ENCODE data around the gene FLYWCH2. TPM values are rescaled to one million over a fixed set of nuclear protein-coding genes. Genes with fewer than 3 reads are reported as not detected.

FLYWCH2 gene
- total and polyA plus RNA-seq, 9 of the 15 experiments (the other 6 are each of a cell fraction or from before 2014, with no cell fraction given) = 0.70 to 55.5 (median 7.6) TPM

- TF ChIP-seq, protein P1, sequence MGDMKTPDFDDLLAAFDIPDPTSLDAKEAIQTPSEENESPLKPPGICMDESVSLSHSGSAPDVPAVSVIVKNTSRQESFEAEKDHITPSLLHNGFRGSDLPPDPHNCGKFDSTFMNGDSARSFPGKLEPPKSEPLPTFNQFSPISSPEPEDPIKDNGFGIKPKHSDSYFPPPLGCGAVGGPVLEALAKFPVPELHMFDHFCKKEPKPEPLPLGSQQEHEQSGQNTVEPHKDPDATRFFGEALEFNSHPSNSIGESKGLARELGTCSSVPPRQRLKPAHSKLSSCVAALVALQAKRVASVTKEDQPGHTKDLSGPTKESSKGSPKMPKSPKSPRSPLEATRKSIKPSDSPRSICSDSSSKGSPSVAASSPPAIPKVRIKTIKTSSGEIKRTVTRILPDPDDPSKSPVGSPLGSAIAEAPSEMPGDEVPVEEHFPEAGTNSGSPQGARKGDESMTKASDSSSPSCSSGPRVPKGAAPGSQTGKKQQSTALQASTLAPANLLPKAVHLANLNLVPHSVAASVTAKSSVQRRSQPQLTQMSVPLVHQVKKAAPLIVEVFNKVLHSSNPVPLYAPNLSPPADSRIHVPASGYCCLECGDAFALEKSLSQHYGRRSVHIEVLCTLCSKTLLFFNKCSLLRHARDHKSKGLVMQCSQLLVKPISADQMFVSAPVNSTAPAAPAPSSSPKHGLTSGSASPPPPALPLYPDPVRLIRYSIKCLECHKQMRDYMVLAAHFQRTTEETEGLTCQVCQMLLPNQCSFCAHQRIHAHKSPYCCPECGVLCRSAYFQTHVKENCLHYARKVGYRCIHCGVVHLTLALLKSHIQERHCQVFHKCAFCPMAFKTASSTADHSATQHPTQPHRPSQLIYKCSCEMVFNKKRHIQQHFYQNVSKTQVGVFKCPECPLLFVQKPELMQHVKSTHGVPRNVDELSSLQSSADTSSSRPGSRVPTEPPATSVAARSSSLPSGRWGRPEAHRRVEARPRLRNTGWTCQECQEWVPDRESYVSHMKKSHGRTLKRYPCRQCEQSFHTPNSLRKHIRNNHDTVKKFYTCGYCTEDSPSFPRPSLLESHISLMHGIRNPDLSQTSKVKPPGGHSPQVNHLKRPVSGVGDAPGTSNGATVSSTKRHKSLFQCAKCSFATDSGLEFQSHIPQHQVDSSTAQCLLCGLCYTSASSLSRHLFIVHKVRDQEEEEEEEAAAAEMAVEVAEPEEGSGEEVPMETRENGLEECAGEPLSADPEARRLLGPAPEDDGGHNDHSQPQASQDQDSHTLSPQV (IDR thresholded peaks at IDR 0.05) = no peak
- no peak; the same call in 1 of the 2 replicates for TF ChIP-seq PML (IDR thresholded peaks at IDR 0.05; ENCODE audit: low read length)
- no peak for TF ChIP-seq KAT8 (IDR thresholded peaks at IDR 0.05; ENCODE audit: low read depth)
- peak; percentile 17 for TF ChIP-seq SMAD1 (IDR thresholded peaks at IDR 0.05; ENCODE audit: low read depth, low read length, partially characterized antibody)
- TF ChIP-seq ZNF277 (CRISPR knock-in tag; IDR thresholded peaks at IDR 0.05; ENCODE audit: borderline replicate concordance) = no peak
- no peak for TF ChIP-seq TBL1XR1 (IDR thresholded peaks at IDR 0.05; ENCODE audit: low read length in 2 of 2)
- peak; percentile 48; the same call in 1 of the 2 replicates for TF ChIP-seq MYC (IDR thresholded peaks at IDR 0.05; ENCODE audit: low read depth, low read length)
- no peak for TF ChIP-seq MYC (CRISPR knock-in tag; IDR thresholded peaks at IDR 0.05; ENCODE audit: borderline replicate concordance, low read depth)
- TF ChIP-seq TBP (optimal IDR thresholded peaks at IDR 0.05; ENCODE audit: low read depth, low read length) = peak; percentile 59
- TF ChIP-seq ZNF41 (CRISPR knock-in tag; conservative IDR thresholded peaks at IDR 0.05) = no peak
- no peak for TF ChIP-seq PTBP1 (IDR thresholded peaks at IDR 0.05; ENCODE audit: low read depth, low read length)
- peak; percentile 15 to 65 for TF ChIP-seq E2F6 (IDR thresholded peaks at IDR 0.05; ENCODE audit: borderline replicate concordance in 1 of 2, extremely low read depth in 1 of 2, insufficient read depth in 1 of 2, insufficient read length in 1 of 2, low read depth in 1 of 2, low read length in 1 of 2, poor library complexity in 1 of 2, severe bottlenecking in 1 of 2)
- TF ChIP-seq LCOR (CRISPR knock-in tag; IDR thresholded peaks at IDR 0.05) = peak; percentile 87
- TF ChIP-seq NCOA4 (IDR thresholded peaks at IDR 0.05; ENCODE audit: partially characterized antibody) = no peak
- TF ChIP-seq BRF1 (IDR thresholded peaks at IDR 0.05; ENCODE audit: borderline replicate concordance, extremely low read depth, insufficient read length) = no peak
- TF ChIP-seq RFX1 (IDR thresholded peaks at IDR 0.05) = peak; percentile 85
- TF ChIP-seq NONO (IDR thresholded peaks at IDR 0.05; ENCODE audit: low read depth in 2 of 2, low read length in 1 of 2) = peak; percentile 85 to 90
- TF ChIP-seq CXXC5 (CRISPR knock-in tag; IDR thresholded peaks at IDR 0.05) = peak; percentile 90
- TF ChIP-seq ETV5 (CRISPR knock-in tag; IDR thresholded peaks at IDR 0.05; ENCODE audit: low read depth) = 0 out of 2 replicates have a peak, but pooled peaks have one; percentile 21
- no peak for TF ChIP-seq ZSCAN29 (IDR thresholded peaks at IDR 0.05)
- TF ChIP-seq, protein P2, sequence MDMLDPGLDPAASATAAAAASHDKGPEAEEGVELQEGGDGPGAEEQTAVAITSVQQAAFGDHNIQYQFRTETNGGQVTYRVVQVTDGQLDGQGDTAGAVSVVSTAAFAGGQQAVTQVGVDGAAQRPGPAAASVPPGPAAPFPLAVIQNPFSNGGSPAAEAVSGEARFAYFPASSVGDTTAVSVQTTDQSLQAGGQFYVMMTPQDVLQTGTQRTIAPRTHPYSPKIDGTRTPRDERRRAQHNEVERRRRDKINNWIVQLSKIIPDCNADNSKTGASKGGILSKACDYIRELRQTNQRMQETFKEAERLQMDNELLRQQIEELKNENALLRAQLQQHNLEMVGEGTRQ (CRISPR knock-in tag; IDR thresholded peaks at IDR 0.05) = no peak
Measured at GRCh38 chr16:2882650-2883457, at the start of gene FLYWCH2 (continued).
